Renal pelvis (tissue), 4 donors: Measurements from ENCODE around the gene CIT. TPM values are rescaled to one million over a fixed set of nuclear protein-coding genes. Genes with fewer than 3 reads are reported as not detected.
"Not testable (repeated sequence)": the region's sequence is repeated elsewhere in the genome, so short reads cannot be mapped to it uniquely, and the experiment has no call there.

Experiments
- DNase-seq: peaks from one replicate; pipeline ENCODE4 v3.0.0-alpha.2; 2013
- polyA plus RNA-seq, 3 donors: library from polyadenylated mRNA; unstranded; fragments of 120-200 nt; gene quantifications; one replicate each; pipeline ENCODE4 v1.2.1, GENCODE V29; 2013; ENCODE audit not compliant: insufficient read length in 3 of 3

The CIT gene
- polyA plus RNA-seq, 3 donors = 17.7 to 24.7 (median 22.4) TPM

DNA sequence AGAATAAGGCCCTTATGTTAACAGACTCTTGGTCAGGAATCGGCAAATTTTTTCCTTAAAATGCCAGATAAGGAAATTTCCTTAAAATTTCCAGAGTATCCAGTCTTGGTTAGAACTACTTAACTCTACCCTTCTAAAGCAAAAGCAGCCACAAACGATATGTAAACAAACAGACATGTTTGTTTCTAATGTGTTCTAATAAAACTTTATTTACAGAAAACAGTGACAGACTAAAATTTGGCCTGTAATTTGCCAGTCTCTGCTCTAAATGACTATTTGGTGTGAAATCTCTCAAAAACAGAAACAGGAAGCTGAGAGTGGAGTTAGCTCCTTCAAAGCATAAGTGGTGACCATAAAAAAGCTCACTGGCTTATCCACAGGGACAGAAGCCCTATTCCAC lies 131.0 kb downstream of the CIT start:
- DNase-seq = no peak

DNA sequence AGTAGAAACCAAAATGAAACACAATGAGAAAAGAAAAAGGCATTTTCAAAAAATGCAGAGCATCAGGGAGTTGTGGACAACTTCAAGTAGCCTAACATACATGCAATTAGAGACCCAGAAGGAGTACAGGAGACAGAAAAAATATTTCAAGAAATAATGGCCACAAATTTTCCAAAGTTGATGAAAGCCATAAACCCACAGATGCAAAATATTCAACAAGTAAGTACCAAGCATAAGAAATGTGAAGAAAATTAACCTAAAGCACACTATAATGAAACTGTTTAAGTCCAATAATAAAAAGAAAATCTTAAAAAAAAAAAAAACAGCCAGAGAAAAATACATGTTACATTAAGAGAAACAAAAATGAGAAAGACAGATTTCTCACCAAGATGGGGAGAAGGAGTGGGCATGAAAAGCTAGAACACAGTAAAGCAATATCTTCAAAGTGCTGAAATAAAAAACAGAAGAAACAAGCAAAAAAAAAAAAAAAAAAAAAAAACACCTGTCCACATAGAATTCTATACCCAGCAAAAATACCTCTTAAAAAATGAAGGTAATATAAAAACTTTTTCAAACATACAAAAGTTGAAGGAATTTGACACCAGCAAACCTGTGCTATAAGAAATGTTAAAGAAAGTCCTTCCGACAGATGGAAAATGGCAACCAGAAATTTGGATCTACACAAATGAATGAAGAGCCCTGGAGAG lies 132.1 kb downstream of the CIT start:
- DNase-seq = no peak

DNA sequence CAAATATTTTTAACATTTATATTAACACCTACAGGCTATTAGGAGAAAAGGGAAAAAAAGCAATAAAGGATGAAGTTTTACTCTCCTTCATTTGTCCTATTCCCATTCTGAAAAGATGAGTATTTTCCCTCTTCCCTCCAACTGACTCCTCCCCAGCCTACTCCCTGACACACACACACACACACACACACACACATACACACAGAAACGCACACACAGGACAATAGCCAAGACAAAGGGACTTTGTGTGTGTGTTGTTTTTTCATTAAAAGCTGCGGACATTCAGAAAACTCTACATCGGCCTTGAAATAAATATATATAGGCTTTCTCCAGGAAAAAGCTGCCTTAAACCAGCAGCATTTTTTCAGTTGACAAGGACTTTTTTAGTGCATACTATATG lies 134.4 kb downstream of the CIT start:
- DNase-seq = no peak

DNA sequence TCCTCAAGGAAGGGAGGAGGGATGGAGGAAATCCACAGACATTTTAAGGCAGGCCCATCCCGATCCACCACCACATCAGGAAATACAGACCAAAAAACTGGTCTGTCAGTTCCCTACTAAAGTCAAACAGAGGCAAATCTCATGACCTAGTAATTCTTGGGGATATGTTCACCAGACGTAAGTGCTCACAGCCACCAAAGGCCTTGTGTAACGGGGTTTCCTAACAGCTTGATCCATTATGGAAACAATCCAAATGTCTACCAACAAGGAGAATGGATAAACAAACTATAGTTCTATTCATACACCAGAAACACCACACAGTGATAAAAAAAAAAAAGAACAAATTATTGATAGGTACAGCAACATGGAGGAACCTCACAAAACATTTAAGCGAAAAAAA lies 136.3 kb downstream of the CIT start:
- no peak for DNase-seq

DNA sequence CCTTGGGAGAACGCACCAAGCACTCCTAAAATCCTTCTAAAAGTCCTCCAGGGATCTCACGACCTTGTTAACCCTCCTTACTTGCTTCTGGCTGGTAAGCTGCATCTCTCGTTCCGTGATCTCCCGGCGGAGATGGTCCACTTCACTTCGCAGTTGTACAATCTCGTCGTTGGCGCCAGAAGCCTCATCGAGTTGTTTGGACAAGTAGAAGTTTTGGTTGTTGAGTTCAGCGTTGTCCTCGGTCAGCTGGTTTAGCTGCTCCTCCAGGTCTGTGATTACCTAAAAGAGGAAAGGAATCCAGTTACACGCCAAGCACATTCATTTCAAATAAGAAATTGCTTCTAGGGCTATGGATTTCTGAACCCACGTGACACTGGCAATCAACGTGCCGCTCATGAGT lies 142.0 kb downstream of the CIT start:
- DNase-seq = no peak

DNA sequence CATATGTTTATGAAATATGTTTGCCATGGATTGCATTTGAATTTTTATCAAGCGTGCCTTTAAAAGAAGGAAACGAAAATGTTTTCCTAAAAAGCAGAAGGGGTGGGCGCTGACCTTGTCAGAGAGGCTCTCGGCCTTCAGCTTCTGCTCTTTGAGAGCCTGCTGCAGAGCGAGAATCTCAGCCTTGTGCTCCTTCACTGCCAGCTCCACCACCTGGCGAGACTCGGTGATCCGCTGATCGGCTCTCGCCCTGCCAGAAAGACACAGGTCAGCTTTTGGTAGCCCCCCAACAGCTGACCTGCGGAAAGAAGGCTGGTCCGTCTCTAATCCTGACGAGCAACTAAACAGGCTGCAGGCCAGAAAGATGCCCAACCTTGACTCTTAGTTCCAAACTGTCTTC lies 146.7 kb downstream of the CIT start:
- no peak for DNase-seq

DNA sequence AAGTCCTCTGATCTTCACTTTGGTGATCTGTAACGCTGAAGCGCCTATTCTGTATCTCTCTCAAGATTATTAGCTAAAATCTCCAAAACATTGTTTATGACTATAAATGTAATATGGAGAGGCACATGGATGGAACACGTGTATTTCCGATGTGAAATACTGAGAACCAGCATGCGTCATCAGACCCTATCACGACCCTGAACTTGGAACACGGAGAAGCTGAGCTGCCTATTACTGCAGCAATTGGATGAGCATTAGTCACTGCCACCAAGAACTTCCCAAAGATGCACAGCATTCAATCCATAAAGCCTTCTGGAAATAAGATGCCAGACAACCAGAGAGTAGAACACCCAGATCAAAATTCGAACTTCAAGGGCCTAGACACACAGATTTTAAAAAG lies 147.2 kb downstream of the CIT start:
- no peak for DNase-seq

DNA sequence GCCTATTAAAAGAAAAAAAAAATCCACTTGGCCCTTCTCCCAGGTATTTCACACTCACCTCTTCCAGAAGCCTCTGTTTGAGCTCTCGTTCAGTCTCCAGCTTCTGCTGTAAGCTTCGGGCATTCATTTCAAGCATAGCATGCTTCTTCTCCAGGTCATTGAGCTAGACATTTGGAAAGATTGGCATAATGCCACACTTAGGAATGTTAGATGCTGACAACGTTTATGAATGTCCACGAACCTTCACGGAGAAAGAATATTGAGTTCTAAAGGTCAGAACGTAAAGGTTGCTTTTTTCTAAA lies 148.7 kb downstream of the CIT start:
- DNase-seq = no peak

DNA sequence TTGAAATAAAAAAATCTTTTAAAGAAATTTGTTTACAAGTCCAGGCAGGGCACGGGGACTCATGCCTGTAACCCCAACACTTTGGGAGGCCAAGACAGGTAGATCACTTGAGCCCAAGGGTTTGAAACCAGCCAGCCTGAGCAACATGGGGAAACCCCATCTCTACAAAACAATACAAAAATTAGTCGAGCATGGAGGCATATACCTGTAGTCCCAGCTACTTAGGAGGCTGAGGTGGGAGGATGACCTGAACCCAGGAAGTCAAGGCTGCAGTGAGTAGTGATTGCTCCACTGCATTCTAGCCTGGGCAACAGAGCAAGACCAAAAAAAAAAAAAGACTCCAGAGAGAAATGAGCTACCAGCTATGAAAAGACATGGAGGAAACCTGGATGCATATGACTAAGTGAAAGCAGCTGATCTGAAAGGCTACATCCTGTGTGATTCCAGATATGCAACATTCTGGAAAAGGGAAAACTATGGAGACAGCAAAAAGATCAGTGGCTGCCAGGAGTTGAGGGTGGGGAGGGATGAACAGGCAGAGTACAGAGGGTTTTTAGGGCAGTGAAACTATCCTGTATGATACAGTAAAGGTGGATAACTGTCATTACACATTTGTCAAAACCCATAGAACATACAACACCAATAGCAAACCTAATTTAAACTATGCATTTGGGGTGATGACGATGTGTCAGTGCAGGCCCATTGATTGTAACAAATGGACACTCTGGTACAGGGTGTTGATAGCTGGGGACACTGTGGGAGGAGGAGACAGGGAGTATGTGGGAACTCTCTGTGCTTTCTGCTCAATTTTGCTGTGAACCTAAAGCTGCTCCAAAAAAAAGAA lies 149.3 kb downstream of the CIT start:
- DNase-seq = no peak

DNA sequence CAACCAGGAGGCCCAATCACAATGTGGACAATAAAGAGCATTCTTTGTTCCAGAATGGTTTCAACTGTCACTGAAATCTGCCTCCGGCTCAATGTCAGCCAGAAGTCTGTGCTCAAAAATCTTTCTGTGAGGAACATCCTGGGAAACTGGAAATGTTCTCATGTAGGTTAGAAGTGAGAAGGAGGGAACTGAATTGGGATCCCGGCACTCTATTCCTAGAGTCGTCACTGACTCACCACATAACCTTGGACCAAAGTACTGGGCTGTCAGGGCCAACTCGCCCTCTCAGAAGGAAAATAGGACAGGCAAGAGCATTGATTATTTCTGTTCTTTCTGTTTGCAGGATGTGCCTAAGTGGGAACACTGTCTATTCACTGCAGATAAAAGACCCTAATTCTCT lies 151.6 kb downstream of the CIT start:
- DNase-seq = no peak

DNA sequence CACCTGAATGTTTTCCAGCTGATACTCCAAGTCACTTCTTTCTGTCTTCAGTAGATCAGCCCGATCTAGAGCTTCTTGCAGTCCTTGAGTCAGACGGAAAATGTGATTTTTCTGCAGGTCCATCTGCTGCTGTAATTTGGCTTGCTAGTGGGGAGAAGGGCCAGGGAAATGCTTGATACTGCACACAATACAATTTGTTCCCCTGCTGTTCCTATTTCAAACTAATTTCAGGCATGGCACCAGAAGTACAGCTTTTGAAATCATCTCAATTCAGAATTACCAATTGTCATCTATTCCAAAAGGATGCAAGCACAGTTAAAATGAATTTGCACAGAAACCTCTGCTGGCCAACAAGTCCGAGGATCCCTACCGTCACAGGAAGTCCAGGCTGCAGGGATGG lies 155.8 kb downstream of the CIT start:
- DNase-seq = no peak

DNA sequence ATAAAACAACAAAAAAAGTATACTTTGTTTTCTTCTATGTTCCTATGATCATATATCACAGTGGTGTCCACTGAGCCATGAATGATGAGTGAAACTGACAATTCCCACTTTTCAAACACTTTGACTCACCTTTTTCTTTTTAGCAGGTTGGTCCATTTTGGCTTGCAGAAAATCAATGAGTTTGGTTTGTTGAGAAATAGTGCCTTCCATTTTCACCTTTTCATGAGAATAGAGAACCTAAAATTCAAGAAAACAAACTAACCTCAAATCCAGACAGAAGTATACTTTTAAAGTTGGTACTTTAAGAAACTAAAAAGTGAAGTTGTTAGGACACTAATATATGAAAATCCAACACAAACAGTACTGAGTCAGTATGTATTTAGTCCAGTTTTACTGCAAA lies 156.8 kb downstream of the CIT start:
- DNase-seq = no peak

DNA sequence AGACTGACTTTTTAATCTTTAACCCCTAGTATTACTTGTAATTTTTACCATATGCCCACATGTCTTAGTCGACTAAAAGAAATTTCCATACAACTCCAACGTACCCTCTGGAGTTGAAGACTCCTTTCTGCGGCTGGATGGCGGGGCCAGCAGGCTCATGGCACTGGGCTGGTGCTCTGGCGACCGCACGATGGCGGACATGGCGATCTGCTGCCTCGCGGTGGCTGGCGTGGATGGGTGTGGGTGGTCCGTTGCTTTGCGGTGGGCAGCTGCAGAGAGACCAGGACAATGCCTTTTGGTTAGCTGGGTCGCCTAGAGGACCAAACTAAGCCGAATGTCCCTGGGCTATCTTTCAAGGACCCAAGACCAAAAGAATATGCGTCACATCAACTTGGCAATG lies 159.0 kb downstream of the CIT start:
- no peak for DNase-seq

DNA sequence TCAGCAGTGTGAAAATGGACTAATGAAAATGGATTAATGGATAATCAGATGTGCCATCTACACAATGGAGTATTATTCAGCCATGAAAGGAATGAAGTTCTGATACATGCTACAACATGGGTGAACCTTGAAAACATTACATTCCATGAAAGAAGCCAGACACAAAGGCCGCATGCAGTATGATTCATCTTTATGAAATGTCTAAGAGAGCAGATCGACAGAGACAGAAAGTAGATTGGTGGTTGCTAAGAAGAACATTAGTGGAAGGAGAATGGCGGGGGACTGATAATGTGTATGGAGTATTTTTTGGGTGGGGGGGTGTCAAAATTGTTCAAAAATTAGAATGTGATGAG lies 161.9 kb downstream of the CIT start:
- no peak for DNase-seq

DNA sequence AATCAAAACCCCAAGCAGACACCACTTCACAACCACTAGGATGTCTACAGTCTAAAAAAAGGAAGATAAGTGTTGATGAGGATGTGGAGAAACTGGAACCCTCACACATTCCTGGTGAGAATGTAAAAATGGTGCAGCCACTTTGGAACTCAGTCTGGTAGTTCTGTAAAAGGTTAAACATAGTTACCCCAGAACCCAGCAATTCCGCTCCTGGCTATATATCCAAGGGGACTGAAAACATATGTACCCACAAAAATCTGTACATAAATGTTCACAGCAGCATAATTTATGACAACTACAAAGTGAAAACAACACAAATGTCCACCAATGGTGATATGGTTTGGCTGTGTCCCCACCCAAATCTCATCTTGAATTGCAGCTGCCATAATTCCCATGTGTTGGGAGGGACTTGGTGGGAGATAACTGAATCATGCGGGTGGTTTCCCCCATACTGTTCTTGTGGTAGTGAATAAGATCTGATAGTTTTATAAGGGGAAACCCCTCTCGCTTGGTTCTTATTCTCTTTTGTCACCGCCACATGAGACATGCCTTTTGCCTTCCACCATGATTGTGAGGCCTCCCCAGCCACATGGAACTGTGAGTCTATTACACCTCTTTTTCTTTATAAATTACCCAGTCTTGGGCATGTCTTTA lies 162.4 kb downstream of the CIT start:
- no peak for DNase-seq

DNA sequence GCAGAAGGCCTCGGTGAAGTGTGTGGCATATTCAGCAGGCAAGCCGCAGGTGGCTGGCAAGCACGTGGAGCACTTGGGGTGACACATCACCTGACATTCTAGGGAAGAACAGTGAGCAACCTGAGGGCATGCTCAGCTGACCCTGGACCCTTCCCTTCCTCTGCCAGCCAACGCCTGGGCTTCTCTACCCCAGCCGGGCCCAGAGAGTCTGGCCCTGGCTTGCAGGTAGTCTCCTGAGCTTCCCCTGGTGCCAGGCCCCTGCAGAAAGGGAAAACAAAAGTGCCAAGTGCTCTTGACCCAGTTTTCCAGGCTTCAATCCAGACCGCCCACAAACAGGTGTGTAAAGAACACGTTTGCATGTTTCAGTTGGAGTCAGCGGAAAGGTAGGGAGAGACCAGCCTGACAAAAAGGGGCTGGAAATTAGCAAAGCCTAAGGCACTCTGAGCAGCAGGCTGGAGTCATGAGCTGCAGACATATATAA lies 163.5 kb downstream of the CIT start:
- no peak for DNase-seq

DNA sequence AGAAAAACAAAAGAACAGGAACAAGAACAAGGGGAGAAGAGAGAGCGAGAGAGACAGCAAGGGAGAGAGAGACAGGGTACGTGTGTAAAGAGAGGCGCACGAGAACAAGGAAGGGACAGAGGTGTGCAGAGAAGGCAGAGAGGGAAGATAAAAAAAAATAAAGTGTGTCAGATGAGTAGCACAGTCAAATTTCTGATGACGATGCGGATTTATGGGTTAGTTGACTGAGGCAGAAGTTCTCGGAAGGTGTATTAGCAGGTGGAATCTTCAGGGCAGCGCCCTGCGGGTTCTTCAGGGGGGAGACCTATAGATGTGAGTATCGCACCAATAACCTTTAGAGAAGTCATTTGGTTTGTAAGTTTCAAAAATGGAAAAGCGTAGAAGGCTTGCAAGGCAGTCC lies 164.4 kb downstream of the CIT start:
- DNase-seq = no peak

DNA sequence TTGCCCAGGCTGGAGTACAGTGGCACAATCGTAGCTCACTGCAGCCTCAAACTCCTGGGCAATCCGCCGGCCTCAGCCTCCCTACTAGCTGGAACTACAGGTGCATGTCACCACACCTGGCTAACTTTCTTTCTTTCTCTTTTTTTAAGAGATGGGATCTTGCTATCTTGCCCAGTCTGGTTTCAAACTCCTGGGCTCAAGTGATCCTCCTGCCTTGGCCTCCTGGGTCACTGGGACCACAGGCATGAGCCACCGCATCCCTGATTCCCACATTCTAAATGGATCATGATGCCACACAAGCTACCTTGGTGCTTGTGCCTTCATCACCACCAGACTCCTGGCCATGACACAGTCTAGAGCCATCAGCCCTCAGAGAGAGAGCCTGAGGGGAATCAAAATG lies 165.4 kb downstream of the CIT start:
- no peak for DNase-seq

DNA sequence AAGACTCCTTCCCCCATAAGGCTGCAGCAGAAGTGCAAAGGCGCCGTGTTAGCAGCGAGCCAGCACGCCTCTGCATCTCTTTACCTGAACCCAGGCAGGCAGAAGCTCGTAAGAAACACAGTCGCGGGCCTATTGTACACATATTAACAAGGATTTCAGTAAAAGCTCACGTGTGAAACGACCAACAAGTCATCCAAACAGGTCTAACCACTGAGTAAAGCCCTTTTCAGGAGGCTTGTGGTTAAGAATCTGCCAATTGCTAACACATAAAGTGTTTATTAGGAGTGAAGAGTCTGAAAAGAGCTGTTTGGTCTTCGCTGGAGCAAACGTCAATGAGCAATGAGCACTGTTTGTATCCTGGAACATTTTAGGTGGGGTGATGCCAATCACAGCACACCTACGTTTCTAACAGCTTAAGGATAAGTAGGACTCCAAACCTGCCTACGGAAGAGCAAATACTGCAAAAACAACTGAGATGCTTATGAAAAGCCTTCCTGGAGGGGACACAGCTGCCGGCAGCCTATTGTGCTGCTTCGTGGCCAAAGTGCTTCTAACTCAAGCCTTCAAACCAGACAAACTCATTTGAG lies 166.1 kb downstream of the CIT start:
- no peak for DNase-seq

DNA sequence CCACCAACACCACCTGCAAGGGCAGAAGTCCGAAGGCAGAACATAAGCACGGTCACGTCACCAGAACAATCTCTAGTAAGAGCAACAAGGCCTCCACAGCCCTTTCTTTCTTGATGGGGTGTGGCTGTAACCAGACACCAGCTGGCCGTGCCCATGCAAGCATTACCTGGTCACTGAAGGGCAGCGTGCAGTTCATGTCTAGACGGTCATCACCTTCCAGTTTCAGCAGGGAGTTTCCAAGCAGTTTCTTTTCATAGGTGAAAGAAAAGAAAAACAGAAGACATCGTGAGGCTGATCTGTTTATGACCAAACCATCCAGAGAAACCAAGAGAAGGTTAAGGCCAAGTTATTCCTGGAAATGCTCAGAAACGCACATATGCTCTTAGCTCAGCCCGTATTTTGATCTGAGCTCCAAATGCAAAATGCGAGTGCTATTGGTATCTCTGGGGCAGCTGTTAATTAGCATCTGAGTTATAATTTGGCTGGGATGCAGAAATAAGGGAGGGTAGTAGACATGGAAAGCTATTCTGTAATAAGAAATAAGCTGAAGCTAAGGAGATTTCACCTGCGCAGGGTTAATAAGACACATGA lies 166.7 kb downstream of the CIT start:
- peak; percentile 74 for DNase-seq

DNA sequence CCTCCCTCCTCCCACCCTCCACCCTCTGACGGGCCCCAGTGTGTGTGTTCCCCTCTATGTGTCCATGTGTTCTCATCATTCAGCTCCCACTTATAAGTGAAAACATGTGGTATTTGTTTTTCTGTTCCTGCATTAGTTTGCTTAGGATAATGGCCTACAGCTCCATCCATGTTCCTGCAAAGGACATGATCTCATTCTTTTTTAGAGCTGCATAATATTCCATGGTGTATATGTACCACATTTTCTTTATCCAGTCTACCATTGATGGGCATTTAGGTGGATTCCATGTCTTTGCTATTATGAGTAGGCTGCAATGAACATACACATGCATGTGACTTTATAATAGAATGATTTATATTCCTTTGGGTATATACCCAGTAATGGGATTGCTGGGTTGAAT lies 170.7 kb downstream of the CIT start:
- DNase-seq = not testable (repeated sequence)

DNA sequence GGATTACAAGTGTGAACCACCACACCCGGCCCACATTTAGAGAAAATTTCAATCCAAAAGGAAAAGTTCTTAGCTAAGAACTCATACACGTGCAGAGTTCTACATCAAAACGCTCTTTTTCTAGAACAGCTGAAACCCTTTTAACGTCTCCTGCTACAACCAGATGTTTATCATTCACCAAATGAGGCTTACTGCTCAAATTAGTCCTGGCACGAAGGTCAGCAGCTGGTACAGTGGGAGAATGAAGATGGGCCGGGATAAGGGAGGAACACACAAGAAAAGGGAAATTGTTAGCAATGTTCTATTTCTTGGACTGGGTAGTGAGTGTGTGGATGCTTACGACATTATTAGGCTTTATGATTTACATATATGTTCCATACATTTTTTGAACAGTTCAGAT lies 171.9 kb downstream of the CIT start:
- no peak for DNase-seq
